Osteoblast (primary cell): ENCODE measurements around the gene PTPRR. TPM values are rescaled to one million over a fixed set of nuclear protein-coding genes. Genes with fewer than 3 reads are reported as not detected.

Source experiments
- DNase-seq: peaks from one replicate; pipeline ENCODE4 v3.0.0; 2011; ENCODE audit warnings: low spot score, mixed read lengths; ENCODE audit not compliant: insufficient read length; ENCODE audit errors: missing footprints
- H2AFZ ChIP-seq: 2 replicates; pipeline ENCODE4 v1.6.0; 2011; ENCODE audit warnings: mild to moderate bottlenecking, low read length
- H3K27ac ChIP-seq: 2 replicates; pipeline ENCODE4 v1.5.1; 2011; ENCODE audit warnings: mild to moderate bottlenecking, low read depth, low read length, moderate library complexity
- H3K27me3 ChIP-seq: 2 replicates; pipeline ENCODE4 v1.6.0; 2012; ENCODE audit warnings: mild to moderate bottlenecking, control low read depth, inconsistent platforms, low read length, moderate library complexity; ENCODE audit not compliant: insufficient read depth
- H3K36me3 ChIP-seq: 2 replicates; pipeline ENCODE4 v1.5.1; 2011; ENCODE audit warnings: mild to moderate bottlenecking, low read length, control low read depth, moderate library complexity; ENCODE audit not compliant: insufficient read depth
- H3K4me1 ChIP-seq: 2 replicates; pipeline ENCODE4 v1.5.1; 2011; ENCODE audit warnings: mild to moderate bottlenecking, low read length, control low read depth, moderate library complexity; ENCODE audit not compliant: insufficient read depth
- H3K4me2 ChIP-seq: 2 replicates; pipeline ENCODE4 v1.6.0; 2011; ENCODE audit warnings: mild to moderate bottlenecking, low read length; ENCODE audit not compliant: insufficient read depth
- H3K4me3 ChIP-seq: fragments of 200-600 bp; sonication (generic); 3 replicates; pipeline ENCODE4 v1.5.1; 2012; ENCODE audit warnings: mild to moderate bottlenecking, low read length, inconsistent platforms; ENCODE audit not compliant: insufficient read depth
- H3K79me2 ChIP-seq: 2 replicates; pipeline ENCODE4 v1.6.0; 2012; ENCODE audit warnings: mild to moderate bottlenecking, low read length, control low read depth, inconsistent platforms; ENCODE audit not compliant: insufficient read depth
- H3K9me3 ChIP-seq: 2 replicates; pipeline ENCODE4 v1.5.1; 2011; ENCODE audit warnings: low read depth, low read length, control low read depth
- H4K20me1 ChIP-seq: 2 replicates; pipeline ENCODE4 v1.6.0; 2012; ENCODE audit warnings: mild to moderate bottlenecking, low read length, control low read depth; ENCODE audit not compliant: insufficient read depth
- CTCF ChIP-seq: IDR thresholded peaks from 2 replicates; pipeline ENCODE4 v1.5.1; 2011; ENCODE audit warnings: mild to moderate bottlenecking, low read depth, low read length, moderate library complexity; ENCODE audit errors: extremely low read depth
- total RNA-seq: library from RNA; depleted of rRNA; stranded (reverse); fragments of >200 nt; gene quantifications from 2 replicates; pipeline ENCODE4 v1.2.3, GENCODE V29; 2012

Gene PTPRR
- total RNA-seq, 1 donor = not detected

GRCh38 chr12:70721656-70722357 is 198.7 kb downstream of the PTPRR start:
- no peaks in the 10 kb centered on the region for H3K27me3 ChIP-seq
- H3K27ac ChIP-seq = no peak overlapping the region
- no peaks in the 10 kb centered on the region for H3K36me3 ChIP-seq
- H2AFZ ChIP-seq = no peak overlapping the region
- DNase-seq = no peak
- H3K4me2 ChIP-seq = no peak overlapping the region
- H3K4me1 ChIP-seq = no peaks in the 10 kb centered on the region
- H3K9me3 ChIP-seq = no peaks in the 10 kb centered on the region
- no peaks in the 10 kb centered on the region for H4K20me1 ChIP-seq
- TF ChIP-seq CTCF = no peak
- H3K4me3 ChIP-seq = no peak overlapping the region
- H3K79me2 ChIP-seq = no peaks in the 10 kb centered on the region

DNA sequence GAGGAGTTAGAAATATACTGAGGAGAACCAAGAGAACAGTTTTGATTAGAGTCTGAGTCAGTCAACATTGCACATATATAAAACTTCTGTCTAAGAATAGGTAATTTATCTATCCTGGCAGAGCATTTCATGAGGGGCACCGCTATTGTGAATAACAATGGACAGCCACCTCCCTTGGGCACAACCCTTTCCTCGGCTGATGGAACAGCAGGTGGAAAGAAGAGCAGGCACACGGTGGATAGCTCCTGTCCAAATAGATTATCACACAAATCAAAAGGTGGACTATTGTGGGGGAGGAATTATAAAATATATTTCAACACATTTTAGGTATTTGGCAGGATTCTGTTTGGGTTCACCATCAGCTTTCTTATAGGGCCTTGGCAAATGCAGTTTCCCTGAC is 199.3 kb downstream of the PTPRR start:
- H3K4me1 ChIP-seq = no peaks in the 10 kb centered on the region
- H3K36me3 ChIP-seq = no peaks in the 10 kb centered on the region
- no peak overlapping the region for H3K4me2 ChIP-seq
- H4K20me1 ChIP-seq = no peaks in the 10 kb centered on the region
- no peaks in the 10 kb centered on the region for H3K9me3 ChIP-seq
- no peaks in the 10 kb centered on the region for H3K79me2 ChIP-seq
- H3K27me3 ChIP-seq = no peaks in the 10 kb centered on the region
- no peak for DNase-seq
- no peak overlapping the region for H2AFZ ChIP-seq
- no peak overlapping the region for H3K27ac ChIP-seq
- TF ChIP-seq CTCF = no peak
- H3K4me3 ChIP-seq = no peak overlapping the region

- peak overlapping the region; percentile 86 for H3K4me2 ChIP-seq
- no peaks in the 10 kb centered on the region for H3K4me1 ChIP-seq
- H3K27me3 ChIP-seq = no peaks in the 10 kb centered on the region
- H4K20me1 ChIP-seq = no peaks in the 10 kb centered on the region
- H3K27ac ChIP-seq = no peak overlapping the region
- TF ChIP-seq CTCF = peak; percentile 95
- DNase-seq = no peak
- H3K36me3 ChIP-seq = no peaks in the 10 kb centered on the region
- H3K79me2 ChIP-seq = no peaks in the 10 kb centered on the region
- peak overlapping the region; percentile 91 for H2AFZ ChIP-seq
- peak overlapping the region; percentile 67 for H3K4me3 ChIP-seq
- no peaks in the 10 kb centered on the region for H3K9me3 ChIP-seq
Measured at GRCh38 chr12:70719672-70720420, 200.7 kb downstream of the PTPRR start.

- no peaks in the 10 kb centered on the region for H3K36me3 ChIP-seq
- H3K9me3 ChIP-seq = no peaks in the 10 kb centered on the region
- H3K27ac ChIP-seq = no peak overlapping the region
- H3K4me2 ChIP-seq = no peak overlapping the region
- no peak for TF ChIP-seq CTCF
- no peaks in the 10 kb centered on the region for H3K79me2 ChIP-seq
- no peaks in the 10 kb centered on the region for H3K27me3 ChIP-seq
- peak overlapping the region; percentile 91 for H2AFZ ChIP-seq
- H3K4me3 ChIP-seq = no peak overlapping the region
- no peak for DNase-seq
- no peaks in the 10 kb centered on the region for H4K20me1 ChIP-seq
- no peaks in the 10 kb centered on the region for H3K4me1 ChIP-seq
Measured at GRCh38 chr12:70719071-70719470, 201.5 kb downstream of the PTPRR start.
